ENCODE results near the gene CEP20.

The CEP20 gene

DNA sequence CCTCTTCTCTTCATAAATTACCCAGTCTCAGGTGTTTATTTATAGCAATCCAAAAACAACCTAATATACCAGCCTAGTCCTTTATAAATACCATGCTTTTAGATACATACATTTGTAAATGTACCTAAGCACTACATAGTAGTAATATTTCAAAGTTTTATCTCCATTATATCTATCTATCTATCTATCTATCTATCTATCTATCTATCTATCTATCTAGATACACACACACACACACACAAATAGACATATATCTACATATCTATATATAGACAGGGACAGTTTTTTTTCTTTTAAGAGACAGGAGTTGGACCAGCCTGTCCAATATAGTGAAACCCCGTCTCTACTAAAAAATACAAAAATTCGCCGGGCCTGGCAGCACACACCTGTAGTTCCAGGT lies 5.8 kb downstream of the CEP20 start:
- FAIRE-seq (no peak), DNase-seq (ENCODE audit: insufficient read length, low spot score) (no peak)
- TF ChIP-seq POLR2AphosphoS5 (IDR thresholded peaks at IDR 0.05; ENCODE audit: low read depth, low read length) (no peak), POLR2A (IDR thresholded peaks at IDR 0.05; ENCODE audit: low read depth, low read length) (no peak), PAX5 (IDR thresholded peaks at IDR 0.05; ENCODE audit: insufficient read depth, low read length, severe bottlenecking) (no peak), TAF1 (IDR thresholded peaks at IDR 0.05; ENCODE audit: low read depth, low read length) (no peak), SPI1 (IDR thresholded peaks at IDR 0.05; ENCODE audit: low read depth, low read length) (no peak), POU2F2 (IDR thresholded peaks at IDR 0.05; ENCODE audit: low read depth, low read length) (no peak)

DNA sequence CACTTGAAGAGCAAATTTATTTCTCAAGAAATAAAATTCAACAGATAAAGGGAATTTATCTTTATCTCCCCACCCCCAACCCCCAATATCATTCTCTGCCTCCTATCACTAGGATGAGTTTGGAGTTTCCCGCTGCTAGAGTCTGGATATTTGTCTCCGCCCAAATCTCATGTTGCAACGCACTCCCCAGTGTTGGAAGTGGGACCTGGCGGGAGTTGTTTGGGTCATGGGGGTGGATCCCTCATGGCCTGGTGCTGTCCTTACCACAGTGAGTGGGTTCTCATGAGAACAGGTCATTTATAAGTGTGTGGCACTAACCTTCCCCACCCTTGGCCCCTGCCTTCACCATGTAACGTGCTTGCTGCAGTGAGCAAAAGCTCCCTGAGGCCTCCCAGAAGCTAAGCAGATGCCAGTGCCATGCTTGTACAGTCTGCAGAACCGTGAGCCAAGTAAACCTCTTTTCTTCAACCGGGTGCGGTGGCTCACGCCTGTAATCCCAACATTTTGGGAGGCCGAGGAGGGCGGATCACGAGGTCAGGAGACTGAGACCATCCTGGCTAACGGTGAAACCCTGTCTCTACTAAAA lies 6.5 kb downstream of the CEP20 start:
- FAIRE-seq (no peak), DNase-seq (ENCODE audit: insufficient read length, low spot score) (no peak)
- TF ChIP-seq POU2F2 (IDR thresholded peaks at IDR 0.05; ENCODE audit: low read depth, low read length) (no peak), TAF1 (IDR thresholded peaks at IDR 0.05; ENCODE audit: low read depth, low read length) (no peak), SPI1 (IDR thresholded peaks at IDR 0.05; ENCODE audit: low read depth, low read length) (no peak), POLR2A (IDR thresholded peaks at IDR 0.05; ENCODE audit: low read depth, low read length) (no peak), PAX5 (IDR thresholded peaks at IDR 0.05; ENCODE audit: insufficient read depth, low read length, severe bottlenecking) (no peak), POLR2AphosphoS5 (IDR thresholded peaks at IDR 0.05; ENCODE audit: low read depth, low read length) (no peak)

DNA sequence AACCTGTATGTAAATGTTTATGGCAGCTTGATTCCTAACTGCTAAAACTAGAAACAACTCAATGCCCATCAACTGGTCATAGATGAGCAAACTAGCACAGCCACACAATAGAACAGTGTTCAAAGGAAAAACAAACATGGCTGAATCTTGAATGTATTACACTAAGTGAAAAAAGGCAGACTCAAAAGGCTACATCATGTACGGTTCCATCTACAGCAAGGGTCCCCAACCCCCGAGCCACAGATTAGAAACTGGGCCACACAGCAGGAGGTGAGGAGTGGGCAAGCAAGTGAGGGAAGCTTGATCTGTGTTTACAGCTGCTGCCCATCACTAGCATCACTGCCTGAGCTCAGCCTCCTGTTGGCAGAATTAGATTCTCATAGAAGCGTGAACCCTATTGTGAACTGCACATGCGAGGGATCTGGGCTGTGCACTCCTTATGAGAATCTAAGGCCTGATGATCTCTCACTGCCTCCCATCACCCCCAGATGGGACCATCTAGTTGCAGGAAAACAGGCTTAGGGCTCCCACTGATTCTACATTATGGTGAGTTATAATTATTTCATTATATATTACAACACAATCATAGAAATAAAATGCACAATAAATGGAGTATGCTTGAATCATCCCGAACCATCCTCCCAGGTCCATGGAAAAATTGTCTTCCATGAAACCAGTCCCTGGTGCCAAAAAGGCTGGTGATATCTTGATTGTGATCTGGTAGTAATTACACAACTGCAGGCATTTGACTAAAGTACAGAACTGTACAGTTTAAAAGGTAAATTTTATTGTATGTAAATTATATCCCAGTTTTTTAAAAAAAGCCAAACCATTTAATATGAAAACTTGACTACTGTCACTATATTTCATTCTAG lies 7.7 kb downstream of the CEP20 start:
- FAIRE-seq, result no peak
- TF ChIP-seq SPI1 (IDR thresholded peaks at IDR 0.05; ENCODE audit: low read depth, low read length), result no peak
- no peak for TF ChIP-seq POU2F2 (IDR thresholded peaks at IDR 0.05; ENCODE audit: low read depth, low read length)
- no peak for TF ChIP-seq PAX5 (IDR thresholded peaks at IDR 0.05; ENCODE audit: insufficient read depth, low read length, severe bottlenecking)
- TF ChIP-seq POLR2AphosphoS5 (IDR thresholded peaks at IDR 0.05; ENCODE audit: low read depth, low read length), result no peak
- TF ChIP-seq TAF1 (IDR thresholded peaks at IDR 0.05; ENCODE audit: low read depth, low read length), result no peak
- TF ChIP-seq POLR2A (IDR thresholded peaks at IDR 0.05; ENCODE audit: low read depth, low read length), result no peak
- no peak for DNase-seq (ENCODE audit: insufficient read length, low spot score)

DNA sequence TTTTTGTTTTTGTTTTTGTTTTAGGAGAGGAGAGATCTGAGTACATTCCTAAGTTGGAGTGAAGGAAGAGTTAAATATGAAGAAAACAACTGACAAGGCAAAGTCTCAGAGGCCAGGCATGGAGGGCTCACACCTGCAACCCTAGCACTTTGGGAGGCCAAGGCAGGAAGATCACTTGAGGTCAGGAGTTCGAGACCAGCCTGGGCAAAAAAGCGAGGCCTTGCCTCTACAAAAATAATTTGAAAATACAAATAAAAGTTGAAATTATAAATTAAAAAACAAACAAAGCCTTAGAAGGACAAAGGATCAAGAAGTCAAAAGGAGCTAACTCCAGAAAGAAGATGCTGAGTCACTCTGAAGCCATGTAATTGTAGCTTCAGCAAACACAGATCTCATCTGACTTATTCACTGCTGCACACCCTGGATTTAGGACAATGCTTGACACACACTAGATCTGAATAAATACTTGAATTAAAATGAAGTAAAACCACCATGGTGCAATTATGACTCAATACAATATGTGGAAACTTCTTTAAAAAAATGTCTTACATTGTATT lies 9.1 kb downstream of the CEP20 start:
- DNase-seq (ENCODE audit: insufficient read length, low spot score) (no peak), FAIRE-seq (no peak)
- no peak for TF ChIP-seq POLR2AphosphoS5 (IDR thresholded peaks at IDR 0.05; ENCODE audit: low read depth, low read length)

DNA sequence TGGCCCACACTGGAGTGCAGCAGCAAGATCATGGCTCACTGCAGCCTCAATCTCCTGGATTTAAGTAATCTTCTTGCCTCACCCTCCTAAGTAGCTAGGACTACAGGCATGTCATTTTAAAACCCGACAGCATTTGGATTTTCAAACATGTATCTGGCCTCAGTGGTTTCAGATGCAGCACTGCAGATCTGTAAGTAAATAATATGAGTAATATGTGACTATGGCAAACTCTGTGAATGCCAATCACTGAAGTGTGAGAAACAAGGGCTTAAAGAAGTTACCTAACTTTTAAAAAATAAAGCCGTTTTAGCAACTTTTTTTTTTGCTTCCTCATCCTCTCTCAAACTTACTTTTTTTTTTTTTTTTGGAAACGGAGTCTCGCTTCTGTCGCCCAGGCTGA lies 11.9 kb downstream of the CEP20 start:
- FAIRE-seq, result no peak
- TF ChIP-seq PAX5 (IDR thresholded peaks at IDR 0.05; ENCODE audit: insufficient read depth, low read length, severe bottlenecking) (no peak), POLR2A (IDR thresholded peaks at IDR 0.05; ENCODE audit: low read depth, low read length) (no peak), SPI1 (IDR thresholded peaks at IDR 0.05; ENCODE audit: low read depth, low read length) (no peak), TAF1 (IDR thresholded peaks at IDR 0.05; ENCODE audit: low read depth, low read length) (no peak), POU2F2 (IDR thresholded peaks at IDR 0.05; ENCODE audit: low read depth, low read length) (no peak), POLR2AphosphoS5 (IDR thresholded peaks at IDR 0.05; ENCODE audit: low read depth, low read length) (no peak)

DNA sequence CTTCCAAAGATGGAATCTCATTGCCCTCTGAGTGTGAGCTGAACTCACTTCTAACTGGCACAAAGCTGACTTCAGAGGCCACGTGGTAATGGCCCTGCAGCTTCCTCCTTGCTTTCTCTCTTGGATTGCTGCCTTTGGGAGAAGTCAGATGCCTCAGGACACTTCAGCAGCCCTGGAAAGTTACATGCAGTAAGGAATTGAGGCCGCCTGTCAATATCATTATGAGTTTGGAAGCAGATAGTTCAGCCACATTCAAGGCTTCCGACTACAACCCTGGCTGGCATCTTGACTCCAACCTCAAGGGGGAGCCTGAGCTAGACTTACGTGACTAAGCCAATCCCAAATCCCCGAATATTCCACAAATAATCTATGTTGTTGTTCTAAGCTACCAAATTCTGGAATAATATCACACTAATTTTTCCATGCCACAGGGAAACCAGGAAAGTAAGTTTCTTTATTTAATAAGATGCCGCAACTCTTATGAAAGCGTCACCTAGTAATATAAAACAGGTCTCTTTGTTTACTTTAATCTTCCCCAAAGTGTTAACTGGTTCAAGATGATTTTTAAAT lies 13.6 kb downstream of the CEP20 start:
- FAIRE-seq (peak; percentile 38), DNase-seq (ENCODE audit: insufficient read length, low spot score) (no peak)
- TF ChIP-seq SPI1 (IDR thresholded peaks at IDR 0.05; ENCODE audit: low read depth, low read length) (no peak), TAF1 (IDR thresholded peaks at IDR 0.05; ENCODE audit: low read depth, low read length) (no peak), POU2F2 (IDR thresholded peaks at IDR 0.05; ENCODE audit: low read depth, low read length) (no peak), POLR2A (IDR thresholded peaks at IDR 0.05; ENCODE audit: low read depth, low read length) (no peak), POLR2AphosphoS5 (IDR thresholded peaks at IDR 0.05; ENCODE audit: low read depth, low read length) (no peak), PAX5 (IDR thresholded peaks at IDR 0.05; ENCODE audit: insufficient read depth, low read length, severe bottlenecking) (no peak)

More for the DNA sequence above, 11.9 kb downstream of the CEP20 start:
- no peak for DNase-seq (ENCODE audit: insufficient read length, low spot score)

DNA sequence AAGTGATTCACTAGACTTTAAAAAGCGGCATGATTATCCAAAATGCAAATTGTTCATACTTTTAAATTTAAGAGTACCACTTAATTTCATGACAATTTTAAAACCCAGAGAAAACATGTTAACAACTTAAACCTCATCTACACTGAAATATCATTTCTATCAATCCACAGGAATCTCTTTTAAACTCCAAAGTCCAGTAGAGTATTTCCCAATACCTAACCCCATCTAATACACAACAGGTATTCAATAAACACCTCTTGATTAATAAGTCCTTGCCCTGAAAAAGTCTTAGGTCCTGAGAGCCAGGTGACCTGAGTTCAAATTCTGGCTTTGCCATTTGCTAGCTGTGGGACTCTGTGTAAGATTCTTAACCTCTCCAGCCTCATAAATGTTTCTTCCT lies 14.7 kb downstream of the CEP20 start:
- FAIRE-seq, result no peak
- TF ChIP-seq POLR2AphosphoS5 (IDR thresholded peaks at IDR 0.05; ENCODE audit: low read depth, low read length) (no peak), TAF1 (IDR thresholded peaks at IDR 0.05; ENCODE audit: low read depth, low read length) (no peak), SPI1 (IDR thresholded peaks at IDR 0.05; ENCODE audit: low read depth, low read length) (no peak), POU2F2 (IDR thresholded peaks at IDR 0.05; ENCODE audit: low read depth, low read length) (no peak), POLR2A (IDR thresholded peaks at IDR 0.05; ENCODE audit: low read depth, low read length) (no peak), PAX5 (IDR thresholded peaks at IDR 0.05; ENCODE audit: insufficient read depth, low read length, severe bottlenecking) (no peak)
- DNase-seq (ENCODE audit: insufficient read length, low spot score), result no peak

DNA sequence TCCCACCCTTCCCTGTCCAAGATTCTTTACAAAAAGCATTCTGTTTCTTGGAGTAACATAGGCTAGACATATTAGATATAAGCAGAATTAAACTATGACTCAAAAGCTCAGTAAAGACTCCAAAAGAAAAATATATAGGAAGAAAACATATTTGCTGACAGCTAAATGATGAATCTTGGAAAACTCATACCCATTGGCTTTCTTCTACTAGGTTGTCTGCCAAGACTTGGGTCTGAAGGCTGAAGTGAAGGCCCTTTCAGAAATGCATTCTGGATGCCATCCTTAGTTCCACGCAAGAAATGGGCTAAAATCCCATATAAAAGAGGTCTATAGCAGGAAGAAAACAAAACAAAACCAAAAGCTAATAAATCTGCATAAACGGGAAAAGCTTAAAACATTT lies 15.1 kb downstream of the CEP20 start:
- TF ChIP-seq POU2F2 (IDR thresholded peaks at IDR 0.05; ENCODE audit: low read depth, low read length), result no peak
- no peak for TF ChIP-seq TAF1 (IDR thresholded peaks at IDR 0.05; ENCODE audit: low read depth, low read length)
- TF ChIP-seq POLR2AphosphoS5 (IDR thresholded peaks at IDR 0.05; ENCODE audit: low read depth, low read length), result no peak
- no peak for TF ChIP-seq POLR2A (IDR thresholded peaks at IDR 0.05; ENCODE audit: low read depth, low read length)
- no peak for TF ChIP-seq PAX5 (IDR thresholded peaks at IDR 0.05; ENCODE audit: insufficient read depth, low read length, severe bottlenecking)
- TF ChIP-seq SPI1 (IDR thresholded peaks at IDR 0.05; ENCODE audit: low read depth, low read length), result no peak
- DNase-seq (ENCODE audit: insufficient read length, low spot score) (no peak), FAIRE-seq (no peak)

DNA sequence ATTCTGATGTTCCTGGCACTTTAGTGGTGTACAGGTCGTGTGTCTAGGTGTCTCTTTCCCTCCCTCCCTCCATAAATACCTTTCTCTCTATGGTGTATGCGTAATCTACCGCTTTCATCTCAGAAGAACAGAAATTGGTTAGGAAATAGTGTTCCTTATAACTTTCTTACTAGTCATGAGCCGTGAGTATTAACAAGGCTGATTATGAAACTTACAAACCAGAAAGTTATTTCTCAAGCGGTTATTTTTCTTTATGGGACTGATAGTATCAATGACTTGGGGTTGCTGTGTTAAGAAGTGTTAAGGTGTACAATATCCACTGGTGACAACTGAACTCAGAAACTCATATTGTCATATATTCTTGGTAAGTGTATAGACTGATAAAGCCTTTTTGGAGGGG lies 18.4 kb downstream of the CEP20 start:
- TF ChIP-seq POLR2AphosphoS5 (IDR thresholded peaks at IDR 0.05; ENCODE audit: low read depth, low read length) (no peak), PAX5 (IDR thresholded peaks at IDR 0.05; ENCODE audit: insufficient read depth, low read length, severe bottlenecking) (no peak)
- FAIRE-seq (no peak), DNase-seq (ENCODE audit: insufficient read length, low spot score) (no peak)

Data from GM12891 (cell line).